ENCODE data around the gene MALT1. TPM values are rescaled to one million over a fixed set of nuclear protein-coding genes. Genes with fewer than 3 reads are reported as not detected.

The MALT1 gene
- total and polyA plus RNA-seq, 9 donors, result 9.0 to 24.7 (median 17.0) TPM

DNA sequence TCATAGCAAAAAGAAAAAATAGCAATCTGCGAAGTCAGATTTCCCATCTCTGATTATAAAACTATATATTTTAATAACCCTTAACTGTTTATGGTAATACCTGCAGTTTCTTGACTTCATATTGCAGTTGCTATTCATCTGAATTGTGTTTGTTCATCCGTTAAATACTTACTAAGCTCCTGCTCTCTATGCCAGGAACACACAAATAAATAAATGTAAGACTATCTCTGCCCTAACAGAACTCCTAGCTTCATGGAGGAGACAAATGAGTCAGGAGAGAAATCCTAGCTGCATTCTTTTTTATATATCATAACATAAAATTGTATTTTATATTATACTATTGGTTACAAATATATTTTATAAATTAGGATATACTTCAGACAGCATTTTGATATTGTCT, 61.2 kb downstream of the MALT1 start:
- no peak for DNase-seq
- TF ChIP-seq, protein P1, sequence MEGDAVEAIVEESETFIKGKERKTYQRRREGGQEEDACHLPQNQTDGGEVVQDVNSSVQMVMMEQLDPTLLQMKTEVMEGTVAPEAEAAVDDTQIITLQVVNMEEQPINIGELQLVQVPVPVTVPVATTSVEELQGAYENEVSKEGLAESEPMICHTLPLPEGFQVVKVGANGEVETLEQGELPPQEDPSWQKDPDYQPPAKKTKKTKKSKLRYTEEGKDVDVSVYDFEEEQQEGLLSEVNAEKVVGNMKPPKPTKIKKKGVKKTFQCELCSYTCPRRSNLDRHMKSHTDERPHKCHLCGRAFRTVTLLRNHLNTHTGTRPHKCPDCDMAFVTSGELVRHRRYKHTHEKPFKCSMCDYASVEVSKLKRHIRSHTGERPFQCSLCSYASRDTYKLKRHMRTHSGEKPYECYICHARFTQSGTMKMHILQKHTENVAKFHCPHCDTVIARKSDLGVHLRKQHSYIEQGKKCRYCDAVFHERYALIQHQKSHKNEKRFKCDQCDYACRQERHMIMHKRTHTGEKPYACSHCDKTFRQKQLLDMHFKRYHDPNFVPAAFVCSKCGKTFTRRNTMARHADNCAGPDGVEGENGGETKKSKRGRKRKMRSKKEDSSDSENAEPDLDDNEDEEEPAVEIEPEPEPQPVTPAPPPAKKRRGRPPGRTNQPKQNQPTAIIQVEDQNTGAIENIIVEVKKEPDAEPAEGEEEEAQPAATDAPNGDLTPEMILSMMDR (IDR thresholded peaks at IDR 0.05), result no peak
- TF ChIP-seq EP300 (IDR thresholded peaks at IDR 0.05), result no peak
- TF ChIP-seq POLR2A (IDR thresholded peaks at IDR 0.05), result no peak
- Histone ChIP-seq H3K9me3 (no peaks in the 10 kb centered on the region), H3K4me3 (no peak overlapping the region), H3K36me3 (no peaks in the 10 kb centered on the region), H3K27ac (no peak overlapping the region), H3K4me1 (ENCODE audit: insufficient read depth) (no peaks in the 10 kb centered on the region), H3K27me3 (no peaks in the 10 kb centered on the region)
- intact Hi-C loops (cut with DNase I), result no loop called here
- 16 to 36% (median 35%) methylated on average over 2 of the region's 2 CpGs for WGBS, 3 donors

DNA sequence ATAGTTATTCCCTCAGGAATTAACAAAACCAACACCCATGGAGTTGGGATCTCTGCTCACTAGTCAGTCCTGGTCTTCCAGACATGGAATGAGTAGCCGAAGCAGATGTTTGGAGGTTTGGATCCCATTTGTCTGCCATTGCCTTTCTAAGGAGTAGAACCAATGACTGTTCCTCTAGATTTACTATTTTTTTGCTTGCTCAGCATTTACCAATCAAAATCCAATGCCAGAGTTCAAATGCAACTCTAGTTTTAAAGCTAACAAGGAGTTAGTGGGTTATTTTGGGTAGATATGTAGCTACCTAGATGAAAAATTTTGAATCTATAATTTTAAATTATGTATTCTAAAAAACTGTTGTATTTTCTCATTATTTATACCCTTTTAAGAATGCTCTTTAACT, 62.6 kb downstream of the MALT1 start:
- Histone ChIP-seq H3K4me3 (no peak overlapping the region), H3K27me3 (no peaks in the 10 kb centered on the region), H3K36me3 (no peaks in the 10 kb centered on the region), H3K27ac (no peak overlapping the region), H3K4me1 (ENCODE audit: insufficient read depth) (no peaks in the 10 kb centered on the region), H3K9me3 (no peaks in the 10 kb centered on the region)
- intact Hi-C loops (cut with DNase I), result no loop called here
- WGBS, 3 donors, result 97 to 100% (median 99%) methylated on average over 1 of the region's 1 CpG
- DNase-seq, result no peak
- TF ChIP-seq EP300 (IDR thresholded peaks at IDR 0.05), result no peak
- TF ChIP-seq, protein P1 (IDR thresholded peaks at IDR 0.05), result no peak

DNA sequence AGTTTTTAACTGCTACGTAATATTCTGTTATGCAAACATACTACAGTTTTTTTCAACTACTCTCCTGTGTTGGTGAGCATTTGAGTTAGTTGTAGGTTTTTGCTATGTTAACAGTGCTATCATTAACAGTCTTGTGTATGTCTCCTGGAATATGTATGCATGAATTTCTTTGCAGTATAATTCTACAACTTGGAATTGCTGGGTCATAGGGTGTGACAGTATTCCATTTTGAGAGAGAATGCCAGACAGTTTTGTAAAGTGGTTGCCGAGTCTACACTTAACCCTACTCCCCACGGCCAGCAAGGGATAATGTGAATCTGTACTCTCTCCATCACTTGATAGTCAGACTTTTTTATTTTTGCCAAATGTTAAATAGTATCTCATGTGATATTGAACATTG, 67.1 kb downstream of the MALT1 start:
- no peaks in the 10 kb centered on the region for H3K36me3 ChIP-seq

DNA sequence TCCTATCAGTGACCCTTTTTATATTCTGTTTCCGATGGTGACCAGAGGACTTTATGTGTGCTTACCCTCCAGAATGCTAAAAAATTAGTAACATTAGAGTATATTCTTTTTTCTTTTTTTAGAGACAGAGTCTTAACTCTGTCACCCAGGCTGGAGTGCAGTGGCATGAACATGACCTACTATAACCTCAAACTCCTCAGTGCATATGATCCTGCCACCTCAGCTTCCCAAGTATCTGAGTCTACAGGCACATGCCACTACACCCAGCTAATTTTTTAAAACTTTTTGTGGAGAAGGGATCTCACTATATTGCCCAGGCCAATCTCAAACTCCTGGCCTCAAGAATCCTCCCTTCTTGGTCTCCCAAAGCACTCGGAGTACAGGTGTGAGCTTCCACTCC, 74.6 kb downstream of the MALT1 start:
- H3K4me1 ChIP-seq (ENCODE audit: insufficient read depth), result no peaks in the 10 kb centered on the region
- H3K27me3 ChIP-seq, result no peaks in the 10 kb centered on the region
- 72 to 94% (median 93%) methylated on average over 2 of the region's 2 CpGs for WGBS, 3 donors
- H3K4me3 ChIP-seq, result no peak overlapping the region
- H3K27ac ChIP-seq, result no peak overlapping the region
- H3K9me3 ChIP-seq, result peaks cover 0 to 8% of the 10 kb centered on the region in 2 donors
- H3K36me3 ChIP-seq, result no peaks in the 10 kb centered on the region
- DNase-seq, result no peak
- intact Hi-C loops (cut with DNase I), result no loop called here
- TF ChIP-seq, protein P1 (IDR thresholded peaks at IDR 0.05), result no peak
- no peak for TF ChIP-seq POLR2A (IDR thresholded peaks at IDR 0.05)
- TF ChIP-seq EP300 (IDR thresholded peaks at IDR 0.05), result no peak

More for the DNA sequence above, 67.1 kb downstream of the MALT1 start:
- no peak overlapping the region for H3K4me3 ChIP-seq
- intact Hi-C loops (cut with DNase I), result no loop called here
- no peak overlapping the region for H3K27ac ChIP-seq
- WGBS, 3 donors, result 90 to 94% (median 91%) methylated on average over 3 of the region's 3 CpGs
- H3K27me3 ChIP-seq, result no peaks in the 10 kb centered on the region
- DNase-seq, result no peak
- no peaks in the 10 kb centered on the region for H3K9me3 ChIP-seq
- TF ChIP-seq, protein P1 (IDR thresholded peaks at IDR 0.05), result no peak
- TF ChIP-seq EP300 (IDR thresholded peaks at IDR 0.05), result no peak
- no peak for TF ChIP-seq POLR2A (IDR thresholded peaks at IDR 0.05)
- H3K4me1 ChIP-seq (ENCODE audit: insufficient read depth), result no peaks in the 10 kb centered on the region
